Liver (tissue), 9 donors: Measurements from ENCODE around the gene TRPV4. TPM values are rescaled to one million over a fixed set of nuclear protein-coding genes. Genes with fewer than 3 reads are reported as not detected.

Experiments
- DNase-seq: peaks from one replicate; pipeline ENCODE4 v3.0.0-alpha.2; 2017; ENCODE audit warnings: low spot score
- H3K27ac ChIP-seq, 2 donors: one replicate each; pipeline ENCODE4 v1.7.0; 2013; ENCODE audit warnings: inconsistent platforms in 2 of 2, low read length in 2 of 2, control low read depth in 1 of 2, low read depth in 1 of 2, mild to moderate bottlenecking in 1 of 2
- H3K27me3 ChIP-seq, 4 donors: one replicate each; pipeline versions ENCODE4 v1.6.1 to v1.7.0; 2013; ENCODE audit warnings: low read length in 3 of 4, inconsistent platforms in 1 of 4, mild to moderate bottlenecking in 1 of 4, moderate library complexity in 1 of 4; ENCODE audit not compliant: control insufficient read depth in 4 of 4, insufficient read depth in 4 of 4
- H3K36me3 ChIP-seq, 4 donors: one replicate each; pipeline versions ENCODE4 v1.6.1 to v1.7.0; 2013; ENCODE audit warnings: low read length in 3 of 4, mild to moderate bottlenecking in 3 of 4, low read depth in 1 of 4, moderate library complexity in 1 of 4; ENCODE audit not compliant: control insufficient read depth in 4 of 4, insufficient read depth in 3 of 4
- H3K4me1 ChIP-seq, 4 donors: one replicate each; pipeline versions ENCODE4 v1.6.1 to v1.7.0; 2013; ENCODE audit warnings: low read length in 3 of 4, mild to moderate bottlenecking in 3 of 4, moderate library complexity in 1 of 4; ENCODE audit not compliant: control insufficient read depth in 4 of 4, insufficient read depth in 4 of 4
- H3K4me3 ChIP-seq, 3 donors: one replicate each; pipeline versions ENCODE4 v1.6.1 to v1.7.0; 2013; ENCODE audit warnings: low read length in 3 of 3, control low read depth in 1 of 3, low read depth in 1 of 3, mild to moderate bottlenecking in 1 of 3
- H3K9ac ChIP-seq, 2 donors: one replicate each; pipeline ENCODE4 v1.7.0; 2013; ENCODE audit warnings: low read length in 2 of 2, mild to moderate bottlenecking in 2 of 2, moderate library complexity in 2 of 2, control low read depth in 1 of 2, low read depth in 1 of 2
- H3K9me3 ChIP-seq, 4 donors: one replicate each; pipeline versions ENCODE4 v1.6.1 to v1.7.0; 2013; ENCODE audit warnings: low read length in 3 of 4; ENCODE audit not compliant: control insufficient read depth in 4 of 4
- CTCF ChIP-seq: fragments of 150-350 bp; IDR thresholded peaks from 2 replicates; pipeline ENCODE4 v1.5.1; 2017; ENCODE audit warnings: improper control_type of control experiment, low read depth, low read length; ENCODE audit not compliant: missing input control
- EGR1 ChIP-seq, 2 donors: IDR thresholded peaks; 2 replicates each; pipeline ENCODE4 v1.6.1; 2016 to 2018; ENCODE audit warnings: antibody characterized with exemption in 2 of 2, low read depth in 2 of 2
- FOXA1 ChIP-seq: IDR thresholded peaks from 2 replicates; pipeline ENCODE4 v1.6.1; 2016; ENCODE audit warnings: antibody characterized with exemption
- FOXA2 ChIP-seq: IDR thresholded peaks from 2 replicates; pipeline ENCODE4 v1.6.1; 2016; ENCODE audit warnings: antibody characterized with exemption
- GABPA ChIP-seq, 2 donors: IDR thresholded peaks in 1 of 2; conservative IDR thresholded peaks in 1 of 2; 2 replicates each; pipeline ENCODE4 v1.6.1; 2016; ENCODE audit warnings: antibody characterized with exemption in 2 of 2, mild to moderate bottlenecking in 1 of 2, moderate library complexity in 1 of 2
- HNF4A ChIP-seq, 2 donors: conservative IDR thresholded peaks; 2 replicates each; pipeline ENCODE4 v1.6.1; 2016; ENCODE audit warnings: antibody characterized with exemption in 2 of 2, mild to moderate bottlenecking in 2 of 2
- HNF4G ChIP-seq: IDR thresholded peaks from 2 replicates; pipeline ENCODE4 v1.6.1; 2016; ENCODE audit warnings: antibody characterized with exemption
- JUND ChIP-seq, 2 donors: IDR thresholded peaks; 2 replicates each; pipeline ENCODE4 v1.6.1; 2016; ENCODE audit warnings: antibody characterized with exemption in 2 of 2
- NR2F2 ChIP-seq: IDR thresholded peaks from 2 replicates; pipeline ENCODE4 v1.6.1; 2016; ENCODE audit warnings: antibody characterized with exemption
- RAD21 ChIP-seq, 2 donors: IDR thresholded peaks; 2 replicates each; pipeline ENCODE4 v1.6.1; 2016; ENCODE audit warnings: antibody characterized with exemption in 2 of 2, mild to moderate bottlenecking in 2 of 2
- RXRA ChIP-seq, 2 donors: IDR thresholded peaks; 2 replicates each; pipeline ENCODE4 v1.6.1; 2017 to 2018; ENCODE audit warnings: antibody characterized with exemption in 2 of 2, mild to moderate bottlenecking in 1 of 2
- SP1 ChIP-seq: IDR thresholded peaks from 2 replicates; pipeline ENCODE4 v1.6.1; 2018; ENCODE audit warnings: antibody characterized with exemption, mild to moderate bottlenecking
- TAF1 ChIP-seq: conservative IDR thresholded peaks from 2 replicates; pipeline ENCODE4 v1.6.1; 2016; ENCODE audit warnings: antibody characterized with exemption, mild to moderate bottlenecking
- YY1 ChIP-seq: IDR thresholded peaks from 2 replicates; pipeline ENCODE4 v1.6.1; 2016; ENCODE audit warnings: antibody characterized with exemption, mild to moderate bottlenecking
- WGBS: extraction: QIAGEN DNeasy Blood & Tissue Kit; methylation state at CpG from one replicate; pipeline ENCODE4 v1.1.7; 2013; 5-methylcytosine and 5-hydroxymethylcytosine counted together
- polyA plus RNA-seq, 2 donors: library from polyadenylated mRNA; stranded (reverse) in 1 of 2; unstranded in 1 of 2; fragments of 200-250 nt in 1 of 2; fragments of >200 nt in 1 of 2; fragmentation: Nextera tagmentation in 1 of 2; extraction: Ambion mirVana in 1 of 2; gene quantifications; one replicate each; pipeline versions ENCODE4 v1.2.1 to v1.2.3, GENCODE V29; 2013 to 2015
- total RNA-seq, 2 donors: library from RNA; depleted of rRNA; stranded (reverse); fragments of >200 nt; gene quantifications; one replicate each; pipeline ENCODE4 v1.2.3, GENCODE V29; 2014
- TF ChIP-seq, protein P1 (sequence below): IDR thresholded peaks from 2 replicates; pipeline ENCODE4 v1.6.1; 2016; ENCODE audit warnings: antibody characterized with exemption
- TF ChIP-seq, protein P2 (sequence below): IDR thresholded peaks from 2 replicates; pipeline ENCODE4 v1.6.1; 2016; ENCODE audit warnings: antibody characterized with exemption
- TF ChIP-seq, protein P3 (sequence below): IDR thresholded peaks from 2 replicates; pipeline ENCODE4 v1.6.1; 2016; ENCODE audit warnings: antibody characterized with exemption
- TF ChIP-seq, protein P4 (sequence below): IDR thresholded peaks from 2 replicates; pipeline ENCODE4 v1.6.1; 2016; ENCODE audit warnings: antibody characterized with exemption, mild to moderate bottlenecking
- donor health status: healthy.
- donor health status: healthy.
- donor health status: healthy.
- donor health status: healthy.
- donor health status: healthy.

The TRPV4 gene
- total and polyA plus RNA-seq, 4 donors, result 1.3 to 9.6 (median 3.9) TPM

- Histone ChIP-seq H3K4me3 (no peak overlapping the region), H3K9me3 (no peaks in the 10 kb centered on the region), H3K36me3 (no peaks in the 10 kb centered on the region), H3K27ac (no peak overlapping the region), H3K27me3 (no peaks in the 10 kb centered on the region), H3K4me1 (peaks cover 0 to 6% (median 3%) of the 10 kb centered on the region in 4 donors), H3K9ac (no peak overlapping the region)
- TF ChIP-seq RXRA (IDR thresholded peaks at IDR 0.05), result no peak
- no peak for TF ChIP-seq EGR1 (IDR thresholded peaks at IDR 0.05; ENCODE audit: low read depth in 2 of 2)
- no peak for TF ChIP-seq HNF4A (conservative IDR thresholded peaks at IDR 0.05)
- no peak for TF ChIP-seq CTCF
- no peak for TF ChIP-seq GABPA (IDR thresholded peaks at IDR 0.05 in 1 of 2, conservative IDR thresholded peaks at IDR 0.05 in 1 of 2)
- no peak for TF ChIP-seq RAD21 (IDR thresholded peaks at IDR 0.05)
- TF ChIP-seq HNF4G, result no peak
- TF ChIP-seq FOXA1, result no peak
- TF ChIP-seq, protein P1, sequence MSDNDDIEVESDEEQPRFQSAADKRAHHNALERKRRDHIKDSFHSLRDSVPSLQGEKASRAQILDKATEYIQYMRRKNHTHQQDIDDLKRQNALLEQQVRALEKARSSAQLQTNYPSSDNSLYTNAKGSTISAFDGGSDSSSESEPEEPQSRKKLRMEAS, result no peak
- TF ChIP-seq YY1, result no peak
- no peak for TF ChIP-seq FOXA2
- no peak for TF ChIP-seq TAF1
- TF ChIP-seq NR2F2, result no peak
- TF ChIP-seq SP1, result no peak
- TF ChIP-seq, protein P2, sequence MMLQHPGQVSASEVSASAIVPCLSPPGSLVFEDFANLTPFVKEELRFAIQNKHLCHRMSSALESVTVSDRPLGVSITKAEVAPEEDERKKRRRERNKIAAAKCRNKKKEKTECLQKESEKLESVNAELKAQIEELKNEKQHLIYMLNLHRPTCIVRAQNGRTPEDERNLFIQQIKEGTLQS, result no peak
- TF ChIP-seq JUND (IDR thresholded peaks at IDR 0.05), result no peak
- TF ChIP-seq, protein P3, sequence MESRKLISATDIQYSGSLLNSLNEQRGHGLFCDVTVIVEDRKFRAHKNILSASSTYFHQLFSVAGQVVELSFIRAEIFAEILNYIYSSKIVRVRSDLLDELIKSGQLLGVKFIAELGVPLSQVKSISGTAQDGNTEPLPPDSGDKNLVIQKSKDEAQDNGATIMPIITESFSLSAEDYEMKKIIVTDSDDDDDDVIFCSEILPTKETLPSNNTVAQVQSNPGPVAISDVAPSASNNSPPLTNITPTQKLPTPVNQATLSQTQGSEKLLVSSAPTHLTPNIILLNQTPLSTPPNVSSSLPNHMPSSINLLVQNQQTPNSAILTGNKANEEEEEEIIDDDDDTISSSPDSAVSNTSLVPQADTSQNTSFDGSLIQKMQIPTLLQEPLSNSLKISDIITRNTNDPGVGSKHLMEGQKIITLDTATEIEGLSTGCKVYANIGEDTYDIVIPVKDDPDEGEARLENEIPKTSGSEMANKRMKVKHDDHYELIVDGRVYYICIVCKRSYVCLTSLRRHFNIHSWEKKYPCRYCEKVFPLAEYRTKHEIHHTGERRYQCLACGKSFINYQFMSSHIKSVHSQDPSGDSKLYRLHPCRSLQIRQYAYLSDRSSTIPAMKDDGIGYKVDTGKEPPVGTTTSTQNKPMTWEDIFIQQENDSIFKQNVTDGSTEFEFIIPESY, result no peak
- TF ChIP-seq, protein P4, sequence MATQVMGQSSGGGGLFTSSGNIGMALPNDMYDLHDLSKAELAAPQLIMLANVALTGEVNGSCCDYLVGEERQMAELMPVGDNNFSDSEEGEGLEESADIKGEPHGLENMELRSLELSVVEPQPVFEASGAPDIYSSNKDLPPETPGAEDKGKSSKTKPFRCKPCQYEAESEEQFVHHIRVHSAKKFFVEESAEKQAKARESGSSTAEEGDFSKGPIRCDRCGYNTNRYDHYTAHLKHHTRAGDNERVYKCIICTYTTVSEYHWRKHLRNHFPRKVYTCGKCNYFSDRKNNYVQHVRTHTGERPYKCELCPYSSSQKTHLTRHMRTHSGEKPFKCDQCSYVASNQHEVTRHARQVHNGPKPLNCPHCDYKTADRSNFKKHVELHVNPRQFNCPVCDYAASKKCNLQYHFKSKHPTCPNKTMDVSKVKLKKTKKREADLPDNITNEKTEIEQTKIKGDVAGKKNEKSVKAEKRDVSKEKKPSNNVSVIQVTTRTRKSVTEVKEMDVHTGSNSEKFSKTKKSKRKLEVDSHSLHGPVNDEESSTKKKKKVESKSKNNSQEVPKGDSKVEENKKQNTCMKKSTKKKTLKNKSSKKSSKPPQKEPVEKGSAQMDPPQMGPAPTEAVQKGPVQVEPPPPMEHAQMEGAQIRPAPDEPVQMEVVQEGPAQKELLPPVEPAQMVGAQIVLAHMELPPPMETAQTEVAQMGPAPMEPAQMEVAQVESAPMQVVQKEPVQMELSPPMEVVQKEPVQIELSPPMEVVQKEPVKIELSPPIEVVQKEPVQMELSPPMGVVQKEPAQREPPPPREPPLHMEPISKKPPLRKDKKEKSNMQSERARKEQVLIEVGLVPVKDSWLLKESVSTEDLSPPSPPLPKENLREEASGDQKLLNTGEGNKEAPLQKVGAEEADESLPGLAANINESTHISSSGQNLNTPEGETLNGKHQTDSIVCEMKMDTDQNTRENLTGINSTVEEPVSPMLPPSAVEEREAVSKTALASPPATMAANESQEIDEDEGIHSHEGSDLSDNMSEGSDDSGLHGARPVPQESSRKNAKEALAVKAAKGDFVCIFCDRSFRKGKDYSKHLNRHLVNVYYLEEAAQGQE, result no peak
- DNase-seq, result no peak
- WGBS, result 66% methylated on average over 7 of the region's 7 CpGs
Measured at GRCh38 chr12:109840305-109841074, 7.3 kb upstream of the TRPV4 start.
